ENCODE measurements around the gene CADM2.

Gene CADM2

GRCh38 chr3:85572426-85572825, 613.6 kb downstream of the CADM2 start:
- no peak for DNase-seq (ENCODE audit: low read depth)

- no peak for DNase-seq (ENCODE audit: low read depth)
Observed at GRCh38 chr3:85572978-85573377, 614.2 kb downstream of the CADM2 start.

- no peak for DNase-seq (ENCODE audit: low read depth)
Observed at GRCh38 chr3:85574006-85574705, 615.4 kb downstream of the CADM2 start.

GRCh38 chr3:85576091-85576690, 617.4 kb downstream of the CADM2 start:
- DNase-seq (ENCODE audit: low read depth): no peak

- no peak for DNase-seq (ENCODE audit: low read depth)
Observed at GRCh38 chr3:85576697-85577200, 618.0 kb downstream of the CADM2 start.

- DNase-seq (ENCODE audit: low read depth): no peak
Observed at GRCh38 chr3:85584779-85585356, 626.1 kb downstream of the CADM2 start.

- no peak for DNase-seq (ENCODE audit: low read depth)
Observed at GRCh38 chr3:85586018-85586417, 627.2 kb downstream of the CADM2 start.

- DNase-seq (ENCODE audit: low read depth): no peak
Observed at GRCh38 chr3:85589145-85589544, 630.4 kb downstream of the CADM2 start.

- DNase-seq (ENCODE audit: low read depth): no peak
Observed at GRCh38 chr3:85591451-85591850, 632.7 kb downstream of the CADM2 start.

- no peak for DNase-seq (ENCODE audit: low read depth)
Observed at GRCh38 chr3:85592256-85592655, 633.5 kb downstream of the CADM2 start.

- DNase-seq (ENCODE audit: low read depth): no peak
Observed at GRCh38 chr3:85594676-85595075, 635.9 kb downstream of the CADM2 start.

- no peak for DNase-seq (ENCODE audit: low read depth)
Observed at GRCh38 chr3:85603378-85603777, 644.6 kb downstream of the CADM2 start.

GRCh38 chr3:85604641-85605040, 645.9 kb downstream of the CADM2 start:
- no peak for DNase-seq (ENCODE audit: low read depth)

GRCh38 chr3:85605066-85605465, 646.3 kb downstream of the CADM2 start:
- DNase-seq (ENCODE audit: low read depth): no peak

GRCh38 chr3:85626662-85627061, 667.9 kb downstream of the CADM2 start:
- DNase-seq (ENCODE audit: low read depth): no peak

- no peak for DNase-seq (ENCODE audit: low read depth)
Observed at GRCh38 chr3:85627932-85628331, 669.1 kb downstream of the CADM2 start.

- no peak for DNase-seq (ENCODE audit: low read depth)
Observed at GRCh38 chr3:85631070-85631469, 672.3 kb downstream of the CADM2 start.

- DNase-seq (ENCODE audit: low read depth): no peak
Observed at GRCh38 chr3:85632921-85633320, 674.1 kb downstream of the CADM2 start.

GRCh38 chr3:85652360-85652759, 693.6 kb downstream of the CADM2 start:
- no peak for DNase-seq (ENCODE audit: low read depth)

- no peak for DNase-seq (ENCODE audit: low read depth)
Observed at GRCh38 chr3:85660451-85660850, 701.7 kb downstream of the CADM2 start.

- no peak for DNase-seq (ENCODE audit: low read depth)
Observed at GRCh38 chr3:85662462-85662861, 703.7 kb downstream of the CADM2 start.

GRCh38 chr3:85667744-85668143, 709.0 kb downstream of the CADM2 start:
- DNase-seq (ENCODE audit: low read depth): no peak

GRCh38 chr3:85670634-85671205, 711.9 kb downstream of the CADM2 start:
- DNase-seq (ENCODE audit: low read depth): no peak

Data from stimulated activated CD8-positive, alpha-beta memory T cell treated with anti-CD3 and anti-CD28 coated beads, Interleukin-15, amount 100 ng/mL, for 24 hours (primary cell).